CMK (cell line): ENCODE results near the gene UCK1.

Experiments
- DNase-seq: peaks from one replicate; pipeline ENCODE4 v3.0.0-alpha.2; 2010; ENCODE audit warnings: low read depth

Gene UCK1

DNA sequence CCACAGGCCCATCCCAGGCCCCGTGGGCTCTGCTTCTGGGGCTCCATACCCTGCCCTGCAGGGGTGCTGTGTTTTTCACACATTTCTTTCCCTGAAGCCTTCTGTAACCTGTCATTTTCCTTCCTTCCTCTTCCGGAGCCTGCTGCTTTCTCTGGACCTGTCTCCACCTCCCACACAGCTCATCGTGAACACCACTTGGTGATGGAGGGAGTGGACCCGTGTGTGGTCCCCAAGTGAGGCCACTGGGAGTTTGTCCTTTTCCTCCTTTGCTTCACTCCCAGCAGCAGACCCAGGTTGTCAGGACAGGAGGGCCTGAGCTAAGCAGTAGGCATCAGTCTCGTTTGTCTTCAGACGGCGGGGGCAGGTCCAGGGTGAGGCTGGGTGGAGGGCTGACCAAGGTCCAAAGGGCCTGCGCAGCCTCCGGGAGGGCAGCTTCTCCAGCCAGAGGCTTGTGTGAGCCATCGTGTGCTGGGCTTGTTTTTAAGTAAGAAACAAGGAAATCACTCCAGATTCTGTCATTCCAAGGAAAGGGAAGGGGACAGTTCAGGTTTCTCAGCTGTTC lies 34.1 kb downstream of the UCK1 start:
- DNase-seq: no peak

DNA sequence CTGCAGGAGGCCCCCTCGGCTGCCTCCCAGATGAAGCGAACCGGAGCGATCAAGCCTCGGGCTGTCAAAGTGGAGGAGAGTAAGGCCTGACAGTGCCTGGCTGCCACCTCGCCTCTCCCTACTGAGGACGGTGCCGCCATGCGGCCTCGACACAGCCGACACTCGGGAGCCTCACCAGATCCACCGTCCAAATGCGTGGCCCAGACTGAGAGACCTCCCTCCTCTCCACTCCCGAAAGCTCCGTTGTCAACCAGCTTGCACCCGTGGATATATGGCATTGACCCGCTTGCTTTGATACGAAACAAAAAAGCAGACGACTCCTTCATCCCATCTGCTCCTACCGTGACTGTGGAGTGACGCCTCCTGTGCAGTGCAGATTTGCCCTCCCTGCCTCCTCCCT lies 35.3 kb downstream of the UCK1 start:
- no peak for DNase-seq

DNA sequence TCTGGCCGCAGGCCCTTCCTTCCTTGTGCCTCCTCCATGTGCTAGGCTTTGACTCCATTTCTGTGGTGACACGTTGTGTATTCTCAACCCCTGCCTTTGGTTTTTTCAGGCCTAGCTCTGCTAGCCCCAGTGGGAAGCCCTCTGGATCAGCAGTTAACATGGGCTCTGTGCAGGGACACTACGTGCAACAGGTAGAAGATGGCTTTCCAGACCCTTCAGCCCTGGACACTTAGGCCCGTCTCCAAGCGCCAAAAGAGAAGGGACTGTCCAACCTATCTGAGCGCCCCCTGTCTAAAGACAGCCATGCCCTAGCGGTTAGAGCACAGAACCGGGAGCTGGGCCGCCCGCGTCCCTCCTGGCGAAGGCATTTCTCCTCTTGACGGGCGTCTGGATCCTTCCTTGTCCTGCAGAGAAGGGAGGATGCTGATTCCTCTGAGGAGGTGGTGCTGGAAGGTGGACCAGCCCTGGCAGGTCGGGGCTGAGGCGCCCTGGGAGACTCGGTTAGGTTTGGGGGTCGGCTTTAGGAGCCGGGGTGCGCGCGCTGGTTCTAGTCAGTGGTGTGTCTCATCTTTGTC lies 36.7 kb downstream of the UCK1 start:
- DNase-seq: no peak

DNA sequence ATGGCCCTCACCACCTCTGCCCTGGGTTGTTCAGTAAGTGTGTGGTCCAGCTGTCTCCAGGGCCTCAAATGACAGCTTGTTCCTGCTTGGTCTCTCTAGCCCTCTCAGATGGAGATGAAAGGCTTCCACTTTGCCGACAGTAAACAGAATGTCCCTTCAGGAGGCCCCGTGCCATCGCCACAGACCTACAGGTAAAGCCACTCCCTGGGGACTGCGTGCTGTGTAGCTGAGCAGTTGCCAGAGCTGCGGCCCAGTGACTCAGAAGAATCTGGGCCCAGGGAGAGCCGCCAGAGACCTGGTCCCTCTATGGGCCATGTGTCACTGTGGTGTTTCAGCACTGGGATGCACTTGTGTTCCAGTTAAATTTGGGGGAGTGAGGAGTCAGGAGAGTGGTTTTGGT lies 39.0 kb downstream of the UCK1 start:
- DNase-seq: no peak

DNA sequence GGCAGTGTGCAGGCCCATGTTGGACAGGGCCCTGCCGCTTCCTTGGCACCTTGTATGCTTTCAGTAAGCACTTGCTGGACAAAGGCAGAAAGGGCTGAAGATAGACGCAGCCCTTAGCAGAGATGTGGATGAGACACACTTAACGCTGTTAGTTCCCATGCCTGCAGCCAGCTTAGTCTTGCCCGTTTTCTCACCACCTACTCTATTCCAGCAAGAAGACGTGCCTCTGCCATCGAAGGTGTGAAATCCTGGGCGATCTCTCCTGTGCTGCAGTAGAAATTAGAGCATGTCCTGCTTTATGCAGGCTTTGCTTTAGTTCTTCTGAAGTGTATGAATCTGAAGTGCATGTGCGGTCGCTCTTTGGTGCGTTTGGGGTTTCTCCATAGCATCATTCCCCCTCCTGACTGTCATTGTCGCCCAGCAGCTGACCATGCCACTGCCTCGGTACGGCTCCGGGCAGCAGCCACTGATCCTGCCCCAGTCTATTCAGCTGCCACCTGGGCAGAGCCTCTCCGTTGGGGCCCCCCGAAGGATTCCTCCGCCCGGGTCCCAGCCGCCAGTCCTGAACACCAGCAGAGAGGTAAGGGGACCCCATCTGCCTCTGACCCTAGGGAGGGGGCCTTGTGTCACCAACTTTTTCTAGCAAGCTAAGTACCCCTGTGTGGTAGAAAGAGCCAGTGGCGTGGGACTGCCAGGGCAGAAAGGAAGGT lies 39.9 kb downstream of the UCK1 start:
- no peak for DNase-seq

DNA sequence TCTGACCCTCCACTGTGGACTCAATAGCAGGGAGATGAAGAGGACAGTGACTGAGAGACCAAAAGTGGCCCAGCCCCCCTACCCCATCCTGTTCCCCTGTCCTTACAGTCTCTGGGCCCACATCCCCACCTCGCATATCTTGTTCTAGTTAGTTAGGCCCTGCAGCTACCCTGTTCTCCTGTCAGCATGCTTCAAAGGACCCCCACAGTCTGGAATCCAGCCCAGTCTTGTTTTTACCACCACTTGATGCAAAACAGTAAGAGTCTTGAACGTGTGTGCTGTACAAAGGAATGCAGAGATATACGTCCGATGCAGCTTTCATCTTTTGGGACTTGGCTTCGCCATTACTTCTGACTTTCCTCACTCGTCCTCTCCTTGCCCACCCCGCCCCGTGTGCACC lies 40.5 kb downstream of the UCK1 start:
- DNase-seq: no peak

DNA sequence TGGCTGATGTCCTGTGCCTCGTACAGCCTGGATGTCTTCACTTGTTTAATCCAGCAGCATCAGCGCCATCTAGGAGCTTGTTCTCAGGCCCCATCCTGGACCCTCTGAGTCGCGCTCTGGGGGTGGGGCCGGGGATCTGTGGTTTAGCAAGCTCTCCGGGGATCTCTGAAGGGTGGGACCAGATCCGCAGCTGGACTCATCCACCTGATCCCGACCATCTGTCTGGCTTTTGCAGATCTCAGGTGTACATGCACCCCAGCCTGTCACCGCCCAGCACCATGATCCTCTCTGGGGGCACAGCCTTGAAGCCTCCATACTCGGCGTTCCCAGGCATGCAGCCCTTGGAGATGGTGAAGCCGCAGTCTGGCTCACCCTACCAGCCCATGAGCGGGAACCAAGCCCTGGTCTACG lies 43.4 kb downstream of the UCK1 start:
- DNase-seq: no peak

DNA sequence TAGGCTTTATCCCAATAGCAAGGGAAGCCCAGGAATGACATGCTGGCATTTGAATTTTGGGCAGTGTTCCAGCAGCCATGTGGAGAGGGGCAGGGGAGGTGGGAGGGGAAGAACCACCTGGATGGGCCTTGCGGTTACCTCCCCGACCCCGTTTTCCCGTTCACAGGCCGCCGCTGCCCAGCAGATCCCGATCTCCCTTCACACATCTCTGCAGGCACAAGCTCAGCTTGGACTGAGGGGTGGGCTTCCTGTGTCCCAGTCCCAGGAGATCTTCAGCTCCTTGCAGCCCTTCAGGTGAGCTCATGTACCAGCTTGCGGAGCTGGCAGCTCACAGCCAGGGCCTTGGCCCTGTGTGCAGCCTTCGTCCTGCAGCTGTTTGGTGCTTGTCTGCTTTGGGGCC lies 44.1 kb downstream of the UCK1 start:
- no peak for DNase-seq

DNA sequence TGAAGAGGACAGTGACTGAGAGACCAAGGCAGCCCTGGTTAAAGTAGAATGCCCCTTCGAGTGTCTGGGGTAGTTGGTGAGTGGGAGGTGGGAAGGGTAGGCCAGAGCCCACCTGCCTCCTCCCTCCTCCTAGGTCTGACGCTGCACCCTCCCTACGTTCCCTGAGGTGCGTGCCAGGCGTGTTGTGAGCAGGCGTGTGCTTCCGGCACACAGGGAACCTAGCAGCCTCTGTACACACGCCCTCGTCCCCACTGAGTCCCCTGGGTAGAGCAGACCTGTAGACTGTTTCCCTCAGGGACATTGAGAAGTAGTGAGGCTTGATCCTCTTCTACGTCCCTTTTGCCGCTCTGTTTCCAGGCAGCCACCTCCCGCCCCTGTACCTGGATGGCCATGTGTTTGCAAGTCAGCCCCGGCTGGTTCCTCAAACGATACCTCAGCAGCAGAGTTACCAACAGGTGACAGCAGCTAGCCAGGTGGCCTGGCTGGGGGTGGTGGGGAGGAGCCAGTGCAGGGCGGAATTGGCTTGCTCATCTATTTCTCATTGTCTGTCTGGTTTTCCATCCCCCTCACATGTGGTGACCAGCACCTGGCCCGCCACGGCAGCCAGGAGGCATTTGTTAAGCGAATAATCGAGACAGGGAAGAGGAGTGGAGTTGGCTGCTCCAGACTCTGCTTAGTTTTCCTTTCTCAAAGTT lies 45.2 kb downstream of the UCK1 start:
- DNase-seq: no peak

DNA sequence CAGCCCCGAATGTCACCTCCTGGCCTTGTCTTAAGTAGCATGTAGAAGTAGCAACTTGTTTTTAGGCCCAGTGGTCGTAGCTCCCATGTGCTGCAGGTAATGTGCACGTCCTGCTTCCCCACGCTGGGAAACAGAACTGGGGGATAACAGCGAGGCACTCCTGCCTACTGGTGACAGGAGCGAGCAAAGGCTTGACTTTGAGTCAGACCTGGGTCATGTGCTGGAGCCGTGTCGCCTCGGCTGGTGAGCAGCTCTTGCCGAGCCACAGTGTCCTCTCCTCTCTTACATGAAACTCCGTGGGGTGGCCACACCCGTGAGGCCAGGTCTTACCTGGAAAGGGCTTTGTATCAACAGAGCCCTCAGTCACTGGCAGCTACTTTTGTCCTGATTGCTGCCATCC lies 45.9 kb downstream of the UCK1 start:
- DNase-seq: no peak

DNA sequence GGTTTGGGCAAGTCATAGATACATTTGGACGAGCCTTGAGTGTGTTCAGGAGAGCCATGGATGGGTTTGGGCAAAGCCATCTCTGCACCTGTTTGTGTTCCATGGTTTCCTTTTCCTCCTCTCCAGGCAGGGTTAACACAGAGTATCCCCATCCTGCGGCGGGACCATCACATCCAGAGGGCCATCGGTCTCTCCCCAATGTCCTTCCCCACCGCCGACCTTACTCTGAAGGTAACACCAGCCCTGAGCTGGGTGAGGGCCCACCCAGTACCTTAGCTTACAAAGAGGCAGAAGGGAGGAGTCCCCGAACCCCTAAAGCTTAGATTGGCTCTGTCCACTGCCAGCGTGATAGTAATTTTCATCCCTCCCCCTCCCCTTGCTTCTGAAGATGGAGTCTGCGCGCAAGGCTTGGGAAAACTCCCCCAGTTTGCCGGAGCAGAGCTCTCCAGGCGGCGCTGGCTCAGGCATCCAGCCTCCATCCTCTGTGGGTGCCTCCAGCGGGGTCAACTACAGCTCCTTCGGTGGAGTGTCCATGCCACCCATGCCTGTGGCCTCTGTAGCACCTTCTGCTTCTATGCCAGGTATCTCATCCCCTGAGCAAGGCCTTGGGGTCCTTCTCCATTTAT lies 46.4 kb downstream of the UCK1 start:
- no peak for DNase-seq

DNA sequence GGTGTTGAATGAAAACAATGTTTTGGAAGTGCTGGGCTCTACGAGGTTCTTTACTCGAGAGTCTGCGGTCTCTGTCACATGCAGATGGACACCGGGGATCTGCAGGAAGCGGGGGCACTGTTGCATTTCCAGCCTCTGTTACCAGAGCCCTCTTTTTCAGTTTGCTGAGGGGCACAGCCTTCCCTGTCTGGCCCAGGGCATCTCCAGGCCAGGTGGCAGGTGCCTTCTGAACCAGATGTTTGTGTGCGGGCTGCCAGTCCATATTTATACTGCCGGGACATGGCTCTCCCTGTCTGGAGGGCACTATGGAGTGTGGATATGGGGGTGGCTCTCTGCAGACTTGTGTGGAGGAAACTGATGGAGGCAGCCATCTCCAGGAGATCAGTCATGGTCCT lies 47.0 kb downstream of the UCK1 start:
- no peak for DNase-seq

DNA sequence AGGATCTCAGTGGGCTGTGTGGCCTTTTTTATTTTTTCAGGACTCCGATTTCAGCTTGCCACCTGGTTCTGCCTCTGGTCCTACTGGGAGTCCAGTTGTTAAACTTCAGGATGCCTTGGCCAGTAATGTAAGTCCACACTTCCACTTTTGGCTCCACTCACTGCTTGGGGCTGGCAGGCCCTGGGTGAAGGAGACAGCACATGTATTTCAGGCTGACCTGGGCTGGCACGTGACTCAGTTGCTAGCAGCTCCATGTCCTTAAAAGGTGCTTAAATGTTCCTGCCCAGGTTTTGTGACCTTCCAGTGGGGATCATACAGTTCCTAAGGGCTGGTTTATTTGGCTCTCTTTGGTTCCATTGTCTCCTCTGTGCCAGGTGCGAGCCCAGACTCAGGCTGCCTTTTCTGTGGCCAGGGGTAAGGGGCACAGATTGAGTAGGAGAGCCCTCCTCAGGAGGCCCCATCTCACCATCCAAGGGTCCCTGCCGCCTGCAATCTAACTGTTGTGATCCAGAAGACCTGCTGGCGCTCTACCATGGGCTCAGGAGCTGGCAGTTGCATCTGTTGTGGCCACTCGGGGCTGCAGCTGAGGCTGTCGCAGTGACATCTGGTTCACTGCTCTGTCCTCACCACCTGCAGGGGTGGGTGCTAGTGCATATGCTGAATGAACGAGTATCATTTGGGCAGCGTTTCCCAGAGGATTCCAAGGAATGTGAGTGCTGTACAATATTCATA lies 47.6 kb downstream of the UCK1 start:
- DNase-seq: no peak

DNA sequence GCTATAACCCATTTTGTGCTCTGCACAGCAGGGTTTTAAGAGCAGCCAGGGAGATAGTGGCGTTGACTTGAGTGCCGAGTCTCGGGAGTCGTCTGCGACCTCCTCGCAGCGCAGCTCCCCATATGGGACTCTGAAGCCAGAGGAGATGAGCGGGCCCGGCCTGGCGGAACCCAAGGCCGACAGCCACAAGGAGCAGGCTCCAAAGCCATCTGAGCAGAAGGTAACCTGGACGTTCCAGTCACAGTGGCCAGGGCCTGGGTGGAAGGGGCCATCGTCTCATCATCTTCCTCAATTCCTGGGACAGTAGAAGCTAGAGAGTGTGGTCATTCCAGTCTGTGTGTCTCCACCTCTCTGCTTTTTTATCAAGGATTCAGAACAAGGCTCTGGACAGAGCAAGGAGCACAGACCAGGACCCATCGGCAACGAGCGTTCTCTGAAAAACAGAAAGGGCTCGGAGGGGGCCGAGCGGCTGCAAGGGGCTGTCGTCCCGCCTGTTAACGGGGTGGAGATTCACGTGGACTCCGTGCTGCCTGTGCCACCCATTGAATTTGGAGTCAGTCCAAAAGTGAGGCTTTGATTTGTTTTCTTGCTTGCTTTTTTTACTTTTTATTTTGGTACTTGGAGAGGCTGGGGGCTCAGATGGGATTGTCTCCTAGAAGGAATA lies 48.6 kb downstream of the UCK1 start:
- no peak for DNase-seq

DNA sequence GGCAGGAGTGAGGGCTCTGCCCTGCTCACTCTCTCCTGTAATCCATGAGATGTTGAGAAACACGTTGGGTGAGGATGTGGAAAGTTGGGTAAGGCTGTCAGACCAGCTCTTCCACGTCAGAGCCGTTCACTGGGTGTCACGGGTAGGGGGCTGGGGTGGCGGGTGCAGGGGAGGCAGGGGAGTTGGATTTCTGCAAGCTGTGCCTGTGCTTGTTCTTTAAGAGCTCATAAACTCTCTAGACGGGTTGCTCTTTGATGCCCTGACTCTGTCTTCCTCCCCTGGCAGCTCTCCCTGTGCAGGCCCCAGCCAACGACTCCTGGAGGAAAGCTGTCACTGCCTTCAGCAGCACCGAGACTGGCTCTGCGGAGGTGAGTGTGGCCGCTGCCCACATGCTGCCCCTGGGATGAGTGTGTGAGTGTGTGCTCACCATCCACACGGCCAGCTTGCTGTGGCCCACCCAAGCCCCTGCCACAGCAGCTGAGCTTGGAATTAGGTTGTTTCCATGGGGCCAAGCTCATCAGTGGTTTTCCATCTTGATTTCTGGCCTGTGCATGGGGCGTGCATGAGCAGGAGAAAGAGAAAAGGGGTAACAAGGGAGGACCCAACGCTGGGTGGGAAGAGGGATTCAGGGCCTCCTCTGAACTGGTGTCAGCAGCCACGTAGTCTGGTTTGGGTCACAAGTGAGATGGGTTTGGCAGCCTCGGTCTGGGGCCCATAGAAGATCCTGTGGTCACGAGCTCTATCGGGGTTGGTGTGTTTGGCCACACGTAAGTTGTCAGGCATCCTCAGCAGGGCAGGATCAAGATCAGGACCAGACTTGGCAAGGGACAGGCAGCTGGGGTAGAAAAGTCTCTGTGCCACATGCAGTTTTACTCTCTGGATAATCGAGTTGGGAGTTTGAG lies 49.4 kb downstream of the UCK1 start:
- no peak for DNase-seq

DNA sequence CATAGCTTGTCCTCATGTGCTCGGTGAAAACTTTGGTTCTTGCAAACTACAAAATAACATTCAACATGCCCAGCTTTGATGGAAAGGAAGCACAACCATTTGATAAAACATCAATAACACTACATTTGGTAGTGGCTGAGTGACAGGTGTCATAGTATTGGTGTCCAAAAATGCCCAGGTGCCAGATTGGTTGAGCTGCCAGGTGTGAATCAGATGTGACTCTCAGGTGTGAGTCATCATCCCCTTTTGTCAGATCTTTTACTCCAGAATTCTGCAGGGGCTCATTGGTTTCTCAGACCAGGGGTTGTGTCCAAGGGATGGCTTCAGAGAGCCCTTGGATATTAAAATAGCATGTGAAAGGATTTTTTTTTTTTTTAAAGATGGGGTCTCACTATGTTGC lies 50.8 kb downstream of the UCK1 start:
- no peak for DNase-seq

DNA sequence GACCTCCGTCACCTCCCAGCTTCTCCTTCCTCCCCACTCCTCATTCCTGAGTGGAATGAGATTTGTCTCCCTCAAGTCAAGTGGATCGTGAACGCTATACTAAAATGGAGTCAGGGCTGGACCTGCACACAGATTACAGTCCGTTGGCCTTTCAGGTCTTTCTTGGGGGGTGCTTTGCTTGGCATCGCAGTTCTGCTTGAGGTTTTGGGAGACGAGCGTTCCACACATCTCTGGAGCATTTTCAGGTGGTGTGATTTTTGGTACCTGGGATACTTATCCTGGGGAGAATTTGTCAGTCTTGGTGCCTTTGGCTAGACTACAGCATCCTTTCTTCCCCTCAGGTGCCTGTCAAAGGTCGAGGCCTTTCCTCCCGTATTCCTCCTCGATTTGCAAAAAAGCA lies 52.2 kb downstream of the UCK1 start:
- no peak for DNase-seq

DNA sequence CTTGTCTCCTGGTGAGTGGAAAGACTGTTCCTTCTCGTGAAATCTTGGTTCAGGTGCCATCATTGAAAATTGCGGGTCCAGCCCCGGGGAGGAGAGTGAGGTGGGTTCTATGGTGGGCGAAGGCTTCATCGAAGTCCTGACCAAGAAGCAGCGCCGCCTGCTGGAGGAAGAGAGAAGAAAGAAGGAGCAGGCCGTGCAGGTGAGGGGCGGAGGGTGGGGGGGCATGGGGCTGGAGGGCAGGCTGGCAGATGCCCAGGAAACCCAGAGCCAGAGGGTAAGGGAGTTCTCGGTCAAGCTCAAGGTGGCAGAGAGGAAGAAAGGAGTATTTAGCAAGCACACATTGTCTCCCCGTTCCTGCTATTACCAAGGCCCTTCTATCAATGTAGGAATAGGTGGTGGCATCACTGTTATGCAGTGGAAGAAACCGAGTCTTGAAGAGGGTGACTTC lies 52.6 kb downstream of the UCK1 start:
- no peak for DNase-seq

DNA sequence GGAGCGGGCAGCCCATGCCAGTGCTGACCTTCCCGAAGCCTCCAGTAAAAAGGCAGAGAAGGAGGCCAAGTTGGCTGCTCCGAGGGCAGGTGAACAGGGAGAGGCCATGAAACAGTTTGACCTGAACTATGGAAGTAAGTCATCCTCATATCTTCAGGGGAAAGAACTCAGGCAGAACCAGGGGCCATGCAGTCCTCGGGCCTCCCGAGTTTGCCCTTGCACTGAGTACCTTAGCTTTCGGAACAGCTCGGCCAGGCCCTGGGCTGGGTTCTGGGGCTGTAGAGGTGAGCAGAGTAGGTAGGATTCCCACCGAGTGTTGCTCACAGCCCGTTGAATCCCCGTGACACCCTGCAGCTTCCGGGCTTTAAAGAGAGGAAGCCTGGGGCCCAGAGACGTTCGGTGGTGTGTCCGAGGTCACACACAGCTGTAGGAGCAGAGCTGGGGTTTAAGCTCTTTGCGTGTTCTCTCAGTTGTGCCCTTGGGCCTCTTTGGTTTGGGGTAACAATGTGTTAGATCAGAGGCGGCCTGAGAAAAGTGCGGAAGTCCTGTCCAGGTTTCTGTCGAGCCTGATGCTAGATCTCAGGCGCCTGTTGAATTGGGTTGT lies 53.1 kb downstream of the UCK1 start:
- DNase-seq: no peak

DNA sequence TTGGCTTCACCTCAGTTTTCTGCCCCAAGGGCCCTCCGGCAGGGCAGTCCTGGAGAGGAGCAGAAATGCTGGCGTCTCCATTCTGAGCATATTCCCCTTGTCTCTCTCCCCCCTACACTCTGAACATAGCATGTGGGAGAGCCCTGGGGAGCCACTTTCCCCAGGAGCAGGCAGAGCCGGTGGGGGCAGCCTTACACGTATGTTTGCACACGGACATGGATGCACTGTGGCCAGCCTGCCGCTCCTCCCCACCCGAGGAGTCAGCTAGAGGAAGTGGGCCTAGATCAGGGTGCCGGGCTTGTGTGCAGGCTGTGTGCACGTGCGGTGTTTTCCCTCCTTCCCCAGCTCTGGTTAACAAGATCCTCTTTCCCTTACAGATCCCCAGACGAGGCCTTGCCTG lies 53.7 kb downstream of the UCK1 start:
- DNase-seq: no peak
